Measurements from ENCODE around the gene BBS1. TPM values are rescaled to one million over a fixed set of nuclear protein-coding genes. Genes with fewer than 3 reads are reported as not detected.

Gene BBS1
- total RNA-seq, 2 donors from 2014 or later: 52.4 to 67.3 TPM

- Histone ChIP-seq H3K4me1 (ENCODE audit: control insufficient read depth, insufficient read depth, low read length) (no peaks in the 10 kb centered on the region), H3K27ac (ENCODE audit: low read depth, low read length) (no peak overlapping the region), H3K27me3 (ENCODE audit: control insufficient read depth, insufficient read depth, low read length, poor library complexity, severe bottlenecking) (no peaks in the 10 kb centered on the region), H3K9me3 (ENCODE audit: control insufficient read depth, low read length) (peaks cover 2% of the 10 kb centered on the region), H3K9ac (ENCODE audit: extremely low read depth, low read length, poor library complexity, severe bottlenecking) (no peak overlapping the region), H3K4me3 (ENCODE audit: low read length) (no peak overlapping the region), H3K36me3 (ENCODE audit: control insufficient read depth, insufficient read depth, low read length) (no peaks in the 10 kb centered on the region)
- TF ChIP-seq CTCF (conservative IDR thresholded peaks at IDR 0.05): no peak
- no peaks in the 10 kb centered on the region for H3K4me1 Mint-ChIP-seq
- no peak for DNase-seq
- H3K9me3 Mint-ChIP-seq: peaks cover 3% of the 10 kb centered on the region
- WGBS, 2 experiments (ENCODE audit: insufficient coverage in 1 of 2, insufficient read length in 1 of 2): 92 to 100% methylated on average over 2 to 10 of the region's 10 CpGs
- no peaks in the 10 kb centered on the region for H3K36me3 Mint-ChIP-seq (ENCODE audit: low read depth)
- no peak overlapping the region for H3K27ac Mint-ChIP-seq
- peaks cover 9% of the 10 kb centered on the region for H3K27me3 Mint-ChIP-seq (ENCODE audit: insufficient read depth)
- no peak overlapping the region for H3K4me3 Mint-ChIP-seq
These were observed 53.4 kb downstream of the BBS1 start for GRCh38 chr11:66563832-66564231.

- WGBS, 2 experiments (ENCODE audit: insufficient coverage in 1 of 2, insufficient read length in 1 of 2): 88 to 95% methylated on average over 11 to 14 of the region's 14 CpGs
- H3K4me3 ChIP-seq (ENCODE audit: low read length): no peak overlapping the region
- H3K9ac ChIP-seq (ENCODE audit: extremely low read depth, low read length, poor library complexity, severe bottlenecking): no peak overlapping the region
- Mint-ChIP-seq H3K27ac (no peak overlapping the region), H3K36me3 (ENCODE audit: low read depth) (no peaks in the 10 kb centered on the region), H3K9me3 (peaks cover 3% of the 10 kb centered on the region), H3K4me3 (no peak overlapping the region), H3K27me3 (ENCODE audit: insufficient read depth) (peaks cover 6% of the 10 kb centered on the region), H3K4me1 (no peaks in the 10 kb centered on the region)
- H3K9me3 ChIP-seq (ENCODE audit: control insufficient read depth, low read length): peaks cover 7% of the 10 kb centered on the region
- H3K4me1 ChIP-seq (ENCODE audit: control insufficient read depth, insufficient read depth, low read length): no peaks in the 10 kb centered on the region
- no peak for TF ChIP-seq CTCF (conservative IDR thresholded peaks at IDR 0.05)
- DNase-seq: no peak
- H3K36me3 ChIP-seq (ENCODE audit: control insufficient read depth, insufficient read depth, low read length): no peaks in the 10 kb centered on the region
- no peak overlapping the region for H3K27ac ChIP-seq (ENCODE audit: low read depth, low read length)
- H3K27me3 ChIP-seq (ENCODE audit: control insufficient read depth, insufficient read depth, low read length, poor library complexity, severe bottlenecking): no peaks in the 10 kb centered on the region
These were observed 54.1 kb downstream of the BBS1 start for GRCh38 chr11:66564538-66564937.

GRCh38 chr11:66564984-66565383, 54.5 kb downstream of the BBS1 start:
- Histone ChIP-seq H3K4me3 (ENCODE audit: low read length) (no peak overlapping the region), H3K4me1 (ENCODE audit: control insufficient read depth, insufficient read depth, low read length) (no peaks in the 10 kb centered on the region), H3K36me3 (ENCODE audit: control insufficient read depth, insufficient read depth, low read length) (no peaks in the 10 kb centered on the region), H3K9me3 (ENCODE audit: control insufficient read depth, low read length) (peaks cover 7% of the 10 kb centered on the region), H3K27me3 (ENCODE audit: control insufficient read depth, insufficient read depth, low read length, poor library complexity, severe bottlenecking) (no peaks in the 10 kb centered on the region), H3K27ac (ENCODE audit: low read depth, low read length) (no peak overlapping the region), H3K9ac (ENCODE audit: extremely low read depth, low read length, poor library complexity, severe bottlenecking) (no peak overlapping the region)
- WGBS, 2 experiments (ENCODE audit: insufficient coverage in 1 of 2, insufficient read length in 1 of 2): 96 to 100% methylated on average over 2 to 5 of the region's 5 CpGs
- no peak overlapping the region for H3K4me3 Mint-ChIP-seq
- DNase-seq: no peak
- peaks cover 6% of the 10 kb centered on the region for H3K27me3 Mint-ChIP-seq (ENCODE audit: insufficient read depth)
- H3K27ac Mint-ChIP-seq: no peak overlapping the region
- H3K9me3 Mint-ChIP-seq: peaks cover 3% of the 10 kb centered on the region
- H3K36me3 Mint-ChIP-seq (ENCODE audit: low read depth): no peaks in the 10 kb centered on the region
- no peak for TF ChIP-seq CTCF (conservative IDR thresholded peaks at IDR 0.05)
- H3K4me1 Mint-ChIP-seq: peaks cover 3% of the 10 kb centered on the region
